ENCODE measurements around the gene PAQR9.

PAQR9 gene

DNA sequence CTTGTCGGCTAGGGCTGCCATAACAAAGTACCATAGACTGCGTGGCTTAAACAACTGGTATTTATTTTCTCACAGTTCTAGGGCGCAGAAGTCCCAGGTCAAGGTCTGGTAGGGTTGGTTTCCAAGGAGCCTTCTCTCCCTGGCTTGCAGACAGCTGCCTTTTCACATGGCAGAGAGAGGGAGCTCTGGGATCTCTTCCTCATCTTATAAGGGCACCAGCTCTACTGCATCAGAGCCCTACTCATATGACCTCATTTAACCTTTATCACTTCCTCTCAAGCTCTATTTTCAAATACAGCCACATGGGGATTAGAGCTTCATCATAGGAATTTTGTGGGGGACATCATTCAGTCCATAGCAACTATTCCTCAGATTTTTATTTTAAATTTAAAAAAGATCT is 17.6 kb upstream of the PAQR9 start:
- no peaks in the 10 kb centered on the region for H3K36me3 ChIP-seq (replicated peaks)
- TF ChIP-seq, protein P1, sequence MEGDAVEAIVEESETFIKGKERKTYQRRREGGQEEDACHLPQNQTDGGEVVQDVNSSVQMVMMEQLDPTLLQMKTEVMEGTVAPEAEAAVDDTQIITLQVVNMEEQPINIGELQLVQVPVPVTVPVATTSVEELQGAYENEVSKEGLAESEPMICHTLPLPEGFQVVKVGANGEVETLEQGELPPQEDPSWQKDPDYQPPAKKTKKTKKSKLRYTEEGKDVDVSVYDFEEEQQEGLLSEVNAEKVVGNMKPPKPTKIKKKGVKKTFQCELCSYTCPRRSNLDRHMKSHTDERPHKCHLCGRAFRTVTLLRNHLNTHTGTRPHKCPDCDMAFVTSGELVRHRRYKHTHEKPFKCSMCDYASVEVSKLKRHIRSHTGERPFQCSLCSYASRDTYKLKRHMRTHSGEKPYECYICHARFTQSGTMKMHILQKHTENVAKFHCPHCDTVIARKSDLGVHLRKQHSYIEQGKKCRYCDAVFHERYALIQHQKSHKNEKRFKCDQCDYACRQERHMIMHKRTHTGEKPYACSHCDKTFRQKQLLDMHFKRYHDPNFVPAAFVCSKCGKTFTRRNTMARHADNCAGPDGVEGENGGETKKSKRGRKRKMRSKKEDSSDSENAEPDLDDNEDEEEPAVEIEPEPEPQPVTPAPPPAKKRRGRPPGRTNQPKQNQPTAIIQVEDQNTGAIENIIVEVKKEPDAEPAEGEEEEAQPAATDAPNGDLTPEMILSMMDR (IDR thresholded peaks at IDR 0.05; ENCODE audit: low read depth, low read length, missing control alignments): no peak
- in situ Hi-C loops (cut with HindIII; ENCODE audit: low pct_ligation_motif_present, low sequenced_read_pairs): no loop called here
- no peak overlapping the region for H3K4me3 ChIP-seq (ENCODE audit: low read depth, low read length)
- H3K27ac ChIP-seq: no peak overlapping the region
- H3K27me3 ChIP-seq (replicated peaks): no peaks in the 10 kb centered on the region
- no peak for DNase-seq

DNA sequence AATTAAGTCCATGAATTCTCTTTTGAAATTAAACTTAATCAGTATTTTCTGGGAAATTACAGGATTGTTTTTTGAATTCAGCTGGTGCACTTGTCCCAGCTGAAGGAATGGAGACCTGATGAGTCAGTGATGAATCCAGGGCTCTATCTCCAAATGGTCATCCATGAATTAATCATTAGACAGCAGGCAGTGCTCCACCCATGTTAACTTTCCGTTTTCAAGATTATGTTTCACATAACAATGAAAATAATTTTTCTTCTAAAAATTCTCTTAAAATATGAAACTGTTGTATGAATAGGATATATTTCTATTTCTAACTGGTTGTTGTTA is 13.9 kb upstream of the PAQR9 start:
- in situ Hi-C loops (cut with HindIII; ENCODE audit: low pct_ligation_motif_present, low sequenced_read_pairs): no loop called here
- peak; percentile 31 for DNase-seq

DNA sequence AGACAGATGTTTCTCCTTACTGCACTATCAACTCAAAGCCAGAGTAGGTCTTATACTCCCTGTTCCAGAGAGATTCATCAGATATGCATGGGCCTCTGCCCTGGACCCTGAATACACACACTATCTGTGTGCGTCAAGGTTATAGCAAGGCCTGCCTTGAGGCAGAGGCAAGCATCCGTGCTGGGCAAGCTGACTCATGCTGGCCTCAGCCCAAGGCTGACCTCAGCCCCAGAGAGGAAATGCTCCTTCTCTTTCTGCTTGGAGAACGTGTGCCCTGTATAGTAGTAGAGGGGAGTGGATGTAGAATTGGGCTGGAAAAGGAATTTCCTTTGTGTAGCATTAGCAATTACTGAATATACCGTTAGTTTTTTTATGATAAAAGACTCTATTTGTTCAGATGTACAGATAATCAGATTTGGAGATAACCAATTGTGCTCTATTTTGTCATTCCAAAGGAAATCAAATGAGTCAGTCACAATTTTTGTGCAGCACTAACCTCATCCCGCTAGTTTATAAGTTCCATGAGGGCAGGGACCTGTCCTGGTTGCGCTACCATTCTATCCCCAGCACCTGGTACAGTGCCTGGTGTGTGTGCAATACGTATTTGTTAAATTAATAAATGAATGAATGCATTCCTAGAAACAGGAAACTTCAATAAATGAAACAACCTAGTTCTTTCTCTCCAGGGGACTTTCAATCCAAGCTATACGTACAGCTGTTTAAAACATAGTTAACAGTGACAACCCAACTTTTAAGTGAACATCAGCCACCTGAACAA is 13.3 kb upstream of the PAQR9 start:
- H3K36me3 ChIP-seq (replicated peaks): no peaks in the 10 kb centered on the region
- TF ChIP-seq, protein P1 (IDR thresholded peaks at IDR 0.05; ENCODE audit: low read depth, low read length, missing control alignments): no peak
- in situ Hi-C loops (cut with HindIII; ENCODE audit: low pct_ligation_motif_present, low sequenced_read_pairs): no loop called here
- no peaks in the 10 kb centered on the region for H3K27me3 ChIP-seq (replicated peaks)
- peak overlapping the region; percentile 21 for H3K27ac ChIP-seq
- peak; percentile 97 for DNase-seq
- H3K4me3 ChIP-seq (ENCODE audit: low read depth, low read length): no peak overlapping the region

More for the DNA sequence above, 13.9 kb upstream of the PAQR9 start:
- H3K4me3 ChIP-seq (ENCODE audit: low read depth, low read length): no peak overlapping the region
- H3K27me3 ChIP-seq (replicated peaks): no peaks in the 10 kb centered on the region
- TF ChIP-seq, protein P1 (IDR thresholded peaks at IDR 0.05; ENCODE audit: low read depth, low read length, missing control alignments): no peak
- peak overlapping the region; percentile 21 for H3K27ac ChIP-seq
- no peaks in the 10 kb centered on the region for H3K36me3 ChIP-seq (replicated peaks)

DNA sequence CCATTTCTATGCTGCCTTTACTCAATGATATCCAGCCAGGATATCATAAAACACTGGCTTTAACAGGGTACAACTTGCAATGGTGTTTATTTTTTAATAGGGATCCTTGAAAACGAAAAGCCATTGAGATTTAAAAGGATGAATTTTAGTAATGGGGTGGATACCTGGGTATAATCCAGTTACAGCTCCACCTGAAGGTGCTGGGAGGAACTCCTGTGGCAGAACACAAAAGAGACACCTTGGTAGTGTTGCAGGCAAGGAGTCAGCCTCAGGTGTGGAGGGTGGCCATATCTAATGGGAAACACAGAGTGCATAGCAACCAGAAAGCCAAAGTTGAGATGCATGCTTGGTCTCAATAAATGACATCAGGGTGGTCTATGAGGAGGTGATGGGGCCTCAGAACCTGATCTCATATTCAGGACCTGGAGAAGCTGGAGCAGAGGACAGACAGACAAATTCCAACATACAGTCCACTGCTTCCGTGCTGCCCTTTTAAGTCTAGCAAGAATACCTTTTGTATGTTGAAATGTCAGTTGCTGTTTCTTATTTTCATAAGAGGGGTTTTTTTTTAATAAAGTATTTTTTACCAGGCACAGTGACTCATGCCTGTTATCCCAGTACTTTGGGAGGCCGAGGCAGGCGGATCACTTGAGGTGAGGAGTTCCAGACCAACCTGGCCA is 12.0 kb upstream of the PAQR9 start:
- H3K36me3 ChIP-seq (replicated peaks): no peaks in the 10 kb centered on the region
- no peak overlapping the region for H3K4me3 ChIP-seq (ENCODE audit: low read depth, low read length)
- TF ChIP-seq, protein P1 (IDR thresholded peaks at IDR 0.05; ENCODE audit: low read depth, low read length, missing control alignments): peak; percentile 19
- H3K27ac ChIP-seq: no peak overlapping the region
- in situ Hi-C loops (cut with HindIII; ENCODE audit: low pct_ligation_motif_present, low sequenced_read_pairs): no loop called here
- DNase-seq: no peak
- no peaks in the 10 kb centered on the region for H3K27me3 ChIP-seq (replicated peaks)

DNA sequence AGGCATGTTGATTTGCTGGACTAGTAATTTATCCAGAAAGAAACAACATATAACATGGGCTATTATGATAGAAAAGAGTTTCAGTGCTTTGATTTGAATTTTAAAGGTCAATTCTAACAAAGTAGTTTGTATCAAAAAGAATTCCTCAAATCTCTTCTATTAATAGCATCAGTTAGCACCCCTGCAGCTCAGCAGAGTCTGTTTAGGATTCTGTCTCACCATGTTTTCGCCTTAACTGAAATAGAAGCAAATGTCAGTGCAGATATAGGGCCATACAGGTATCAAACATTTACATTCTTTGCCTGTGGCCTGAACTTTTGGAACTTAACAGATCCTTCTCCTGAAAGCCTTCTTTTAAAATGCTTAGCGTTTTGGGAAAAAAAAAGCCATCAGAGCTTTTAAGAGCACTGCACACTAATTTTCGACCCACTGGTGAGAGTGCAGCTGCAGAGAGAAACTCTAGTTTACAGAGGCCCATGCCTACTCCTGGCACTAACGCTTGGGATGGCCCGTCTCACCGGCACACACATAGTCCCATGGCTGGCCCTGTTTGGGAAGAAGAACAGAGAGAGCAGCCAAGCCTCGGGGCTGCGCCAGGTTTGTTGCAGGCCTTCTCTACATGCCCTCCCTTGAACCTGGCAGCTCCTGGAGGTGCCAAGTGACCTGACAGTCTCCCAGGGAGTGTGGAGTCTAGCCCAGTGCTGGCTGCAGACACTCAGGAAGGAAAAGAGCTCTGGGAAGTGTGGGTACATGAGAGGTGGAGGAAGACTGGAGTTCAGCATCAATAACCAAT is 9.9 kb upstream of the PAQR9 start:
- H3K27ac ChIP-seq: no peak overlapping the region
- DNase-seq: no peak
- in situ Hi-C loops (cut with HindIII; ENCODE audit: low pct_ligation_motif_present, low sequenced_read_pairs): loop anchor here (25.0 kb wide), 1 partner anchor 136 kb away; no protein-coding TSS in a partner anchor
- TF ChIP-seq, protein P1 (IDR thresholded peaks at IDR 0.05; ENCODE audit: low read depth, low read length, missing control alignments): no peak
- no peak overlapping the region for H3K4me3 ChIP-seq (ENCODE audit: low read depth, low read length)
- H3K36me3 ChIP-seq (replicated peaks): no peaks in the 10 kb centered on the region
- no peaks in the 10 kb centered on the region for H3K27me3 ChIP-seq (replicated peaks)

Data from brain microvascular endothelial cell (primary cell).